KOPT-K1 (cell line): ENCODE measurements around the gene DERL3.

Source experiments
- H3K27ac ChIP-seq: fragments of 200-600 bp; sonication (generic); 2 replicates; pipeline ENCODE4 v1.5.1; 2016; ENCODE audit warnings: antibody characterized with exemption, mild to moderate bottlenecking, low read depth, low read length; ENCODE audit not compliant: poor library complexity, severe bottlenecking
- H3K36me3 ChIP-seq: fragments of 200-600 bp; sonication (generic); 2 replicates; pipeline ENCODE4 v1.5.1; 2017; ENCODE audit warnings: antibody characterized with exemption, mild to moderate bottlenecking, low read length, moderate library complexity; ENCODE audit not compliant: insufficient read depth
- H3K9me3 ChIP-seq: fragments of 200-600 bp; sonication (generic); 2 replicates; pipeline ENCODE4 v1.5.1; 2017; ENCODE audit warnings: antibody characterized with exemption, low read length, mild to moderate bottlenecking; ENCODE audit not compliant: insufficient read depth, poor library complexity, severe bottlenecking

The DERL3 gene

GRCh38 chr22:23787910-23788309 lies 50.9 kb downstream of the DERL3 start:
- peak overlapping the region; percentile 93 for H3K27ac ChIP-seq
- no peaks in the 10 kb centered on the region for H3K9me3 ChIP-seq
- peaks cover 41% of the 10 kb centered on the region for H3K36me3 ChIP-seq

DNA sequence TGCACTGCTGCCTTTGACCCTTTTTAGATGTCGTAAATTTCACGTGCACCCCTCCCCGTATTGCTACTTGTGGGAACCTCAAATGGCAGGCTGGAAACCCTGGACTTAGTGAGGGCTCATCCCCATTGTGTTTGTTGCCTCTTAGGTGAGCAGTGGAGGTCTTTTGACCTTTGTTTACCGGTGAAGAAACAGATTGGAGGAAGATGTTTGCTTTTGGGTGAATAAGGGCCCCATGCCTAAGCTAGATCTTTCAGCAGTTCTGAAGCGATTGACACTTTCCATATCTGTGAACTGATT lies 51.3 kb downstream of the DERL3 start:
- no peaks in the 10 kb centered on the region for H3K9me3 ChIP-seq
- peak overlapping the region; percentile 93 for H3K27ac ChIP-seq
- peaks cover 38% of the 10 kb centered on the region for H3K36me3 ChIP-seq

DNA sequence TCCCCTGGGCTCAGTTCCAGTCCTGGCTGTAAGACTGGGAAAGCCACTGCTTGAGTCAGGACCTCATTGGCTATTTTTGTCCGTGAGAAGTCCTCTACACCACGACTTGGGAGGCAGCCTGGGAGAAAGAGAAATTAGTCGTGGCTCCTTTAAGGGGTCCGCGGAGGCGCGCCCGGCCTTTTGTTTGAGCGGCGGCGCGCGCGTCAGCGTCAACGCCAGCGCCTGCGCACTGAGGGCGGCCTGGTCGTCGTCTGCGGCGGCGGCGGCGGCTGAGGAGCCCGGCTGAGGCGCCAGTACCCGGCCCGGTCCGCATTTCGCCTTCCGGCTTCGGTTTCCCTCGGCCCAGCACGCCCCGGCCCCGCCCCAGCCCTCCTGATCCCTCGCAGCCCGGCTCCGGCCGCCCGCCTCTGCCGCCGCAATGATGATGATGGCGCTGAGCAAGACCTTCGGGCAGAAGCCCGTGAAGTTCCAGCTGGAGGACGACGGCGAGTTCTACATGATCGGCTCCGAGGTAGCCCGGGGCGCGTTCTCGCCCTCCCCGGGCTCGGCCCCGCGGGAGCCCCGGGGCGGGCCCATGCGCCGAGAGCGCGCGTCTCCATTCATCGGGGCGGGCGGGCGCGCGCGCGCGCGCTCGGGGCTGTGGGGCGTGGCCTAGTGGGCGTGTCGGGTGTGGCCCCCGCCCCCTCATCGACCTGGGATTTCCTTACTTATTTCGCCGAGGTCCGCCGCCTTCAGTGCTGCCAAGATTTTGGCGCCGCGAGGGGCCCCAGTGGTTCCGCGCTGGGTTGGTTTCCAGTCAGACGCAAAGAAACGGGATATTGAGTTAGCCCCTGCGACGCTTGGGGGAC lies 51.8 kb downstream of the DERL3 start, which contains the start of gene SMARCB1:
Gene SMARCB1, plus strand, starts transcription at position 215 of the 848 bp plus-strand sequence. Its CDS starts 204 bp downstream, at position 419.
- peak within 1 kb of the TSS; percentile 93 for H3K27ac ChIP-seq
- no peaks in the 10 kb centered on the region for H3K9me3 ChIP-seq
- H3K36me3 ChIP-seq, result peaks cover 32% of the 10 kb centered on the region

GRCh38 chr22:23786261-23786710 lies 52.5 kb downstream of the DERL3 start:
- H3K9me3 ChIP-seq, result no peaks in the 10 kb centered on the region
- H3K36me3 ChIP-seq, result peaks cover 25% of the 10 kb centered on the region
- H3K27ac ChIP-seq, result peak overlapping the region; percentile 93
